H9 (cell line): ENCODE measurements around the gene TMCO4. TPM values are rescaled to one million over a fixed set of nuclear protein-coding genes. Genes with fewer than 3 reads are reported as not detected.

ENCODE experiments used
- DNase-seq: peaks from one replicate; pipeline ENCODE4 v3.0.0-alpha.2; 2017
- H2AFZ ChIP-seq: one replicate; pipeline ENCODE4 v1.6.1; 2013; ENCODE audit warnings: mild to moderate bottlenecking, low read length, control low read depth, moderate library complexity
- H2AK5ac ChIP-seq: 2 replicates; pipeline ENCODE4 v1.6.1; 2013; ENCODE audit warnings: low read length, control low read depth, mixed read lengths; ENCODE audit not compliant: insufficient read length
- H2BK120ac ChIP-seq: one replicate; pipeline ENCODE4 v1.6.1; 2013; ENCODE audit warnings: low read depth, mild to moderate bottlenecking, low read length, control low read depth, inconsistent platforms; ENCODE audit not compliant: poor library complexity, severe bottlenecking
- H2BK12ac ChIP-seq: 2 replicates; pipeline ENCODE4 v1.6.1; 2013; ENCODE audit warnings: low read length, control low read depth, mixed read lengths, low read depth; ENCODE audit not compliant: insufficient read length
- H2BK15ac ChIP-seq: 2 replicates; pipeline ENCODE4 v1.6.1; 2013; ENCODE audit warnings: low read depth, low read length, control low read depth
- H2BK20ac ChIP-seq: one replicate; pipeline ENCODE4 v1.6.1; 2013; ENCODE audit warnings: low read depth, mild to moderate bottlenecking, low read length, control low read depth, inconsistent platforms; ENCODE audit not compliant: poor library complexity, severe bottlenecking
- H2BK5ac ChIP-seq: 2 replicates; pipeline ENCODE4 v1.6.1; 2013; ENCODE audit warnings: low read length, control low read depth, mixed read lengths; ENCODE audit not compliant: insufficient read length
- H3K14ac ChIP-seq: 2 replicates; pipeline ENCODE4 v1.6.1; 2013; ENCODE audit warnings: low read length, control low read depth; ENCODE audit not compliant: insufficient read depth
- H3K18ac ChIP-seq: 2 replicates; pipeline ENCODE4 v1.6.1; 2013; ENCODE audit warnings: low read depth, mild to moderate bottlenecking, mixed read lengths, low read length, control low read depth; ENCODE audit not compliant: insufficient read length
- H3K23ac ChIP-seq: 2 replicates; pipeline ENCODE4 v1.6.1; 2013; ENCODE audit warnings: low read length, control low read depth, mixed read lengths, low read depth; ENCODE audit not compliant: insufficient read length
- H3K23me2 ChIP-seq: 2 replicates; pipeline ENCODE4 v1.6.1; 2013; ENCODE audit warnings: low read depth, mild to moderate bottlenecking, mixed read lengths, low read length, control low read depth; ENCODE audit not compliant: insufficient read length, poor library complexity, severe bottlenecking
- H3K27ac ChIP-seq: 2 replicates; pipeline ENCODE4 v1.5.1; 2013; ENCODE audit warnings: low read length, control low read depth, mixed read lengths, low read depth; ENCODE audit not compliant: insufficient read length
- H3K27me3 ChIP-seq: 2 replicates; pipeline ENCODE4 v1.6.1; 2013; ENCODE audit warnings: low read length, control low read depth, inconsistent platforms; ENCODE audit not compliant: insufficient read depth
- H3K4ac ChIP-seq: 2 replicates; pipeline ENCODE4 v1.6.1; 2013; ENCODE audit warnings: low read depth, mild to moderate bottlenecking, control low read depth, inconsistent platforms, low read length, moderate library complexity
- H3K4me1 ChIP-seq: 2 replicates; pipeline ENCODE4 v1.6.1; 2013; ENCODE audit warnings: low read length, control low read depth, inconsistent platforms; ENCODE audit not compliant: insufficient read depth
- H3K4me2 ChIP-seq: 2 replicates; pipeline ENCODE4 v1.6.1; 2013; ENCODE audit warnings: low read length, control low read depth, mixed read lengths; ENCODE audit not compliant: insufficient read length, insufficient read depth
- H3K56ac ChIP-seq: 2 replicates; pipeline ENCODE4 v1.6.1; 2013; ENCODE audit warnings: low read depth, mild to moderate bottlenecking, mixed read lengths, low read length, control low read depth; ENCODE audit not compliant: insufficient read length
- H3K79me1 ChIP-seq: 2 replicates; pipeline ENCODE4 v1.6.1; 2013; ENCODE audit warnings: low read depth, mild to moderate bottlenecking, moderate library complexity, low read length, control low read depth, inconsistent platforms; ENCODE audit not compliant: insufficient read depth, poor library complexity, severe bottlenecking
- H3K79me2 ChIP-seq: 2 replicates; pipeline ENCODE4 v1.6.1; 2013; ENCODE audit warnings: low read length, control low read depth, inconsistent platforms; ENCODE audit not compliant: insufficient read depth
- H3K9ac ChIP-seq: 2 replicates; pipeline ENCODE4 v1.6.1; 2013; ENCODE audit warnings: low read length, control low read depth, mixed read lengths; ENCODE audit not compliant: insufficient read length; ENCODE audit errors: extremely low read depth
- H3K9me3 ChIP-seq: one replicate; pipeline ENCODE4 v1.6.1; 2013; ENCODE audit warnings: low read depth, low read length, inconsistent platforms; ENCODE audit not compliant: control insufficient read depth
- H3T11ph ChIP-seq: one replicate; pipeline ENCODE4 v1.6.1; 2013; ENCODE audit warnings: mild to moderate bottlenecking, low read length, control low read depth, inconsistent platforms
- H4K20me1 ChIP-seq: one replicate; pipeline ENCODE4 v1.6.1; 2013; ENCODE audit not compliant: control insufficient read depth, insufficient read length, insufficient read depth
- H4K5ac ChIP-seq: 2 replicates; pipeline ENCODE4 v1.6.1; 2013; ENCODE audit warnings: low read depth, mild to moderate bottlenecking, mixed read lengths, low read length, control low read depth; ENCODE audit not compliant: insufficient read length
- H4K8ac ChIP-seq: replicated peaks from 2 replicates; pipeline ENCODE4 v1.6.1; 2013; ENCODE audit warnings: low read length, control low read depth, mixed read lengths, low read depth; ENCODE audit not compliant: insufficient read length
- H4K91ac ChIP-seq: 2 replicates; pipeline ENCODE4 v1.6.1; 2013; ENCODE audit warnings: low read depth, mild to moderate bottlenecking, moderate library complexity, mixed read lengths, low read length, control low read depth; ENCODE audit not compliant: insufficient read length
- H3K27ac Mint-ChIP-seq, 3 experiments: 2 replicates in 2 of 3; 3 replicates in 1 of 3; pipeline ENCODE4 v1.8.0; 2020 to 2021; ENCODE audit warnings: mixed read lengths in 3 of 3, mild to moderate bottlenecking in 1 of 3, moderate library complexity in 1 of 3
- H3K27me3 Mint-ChIP-seq: 2 replicates; pipeline ENCODE4 v1.8.0; 2021; ENCODE audit warnings: low read depth, mild to moderate bottlenecking, moderate library complexity, mixed read lengths
- H3K36me3 Mint-ChIP-seq, 3 experiments: 2 replicates in 2 of 3; 3 replicates in 1 of 3; pipeline ENCODE4 v1.8.0; 2020 to 2021; ENCODE audit warnings: low read depth in 3 of 3, mixed read lengths in 3 of 3; ENCODE audit not compliant: insufficient read depth in 1 of 3
- H3K4me1 Mint-ChIP-seq, 2 experiments: 2 replicates each; pipeline ENCODE4 v1.8.0; 2020; ENCODE audit warnings: mixed read lengths in 2 of 2
- H3K4me3 Mint-ChIP-seq, 2 experiments: 2 replicates in 1 of 2; 3 replicates in 1 of 2; pipeline ENCODE4 v1.8.0; 2020 to 2021; ENCODE audit warnings: mild to moderate bottlenecking in 2 of 2, mixed read lengths in 2 of 2, moderate library complexity in 1 of 2
- H3K9me3 Mint-ChIP-seq, 2 experiments: 2 replicates in 1 of 2; 3 replicates in 1 of 2; pipeline ENCODE4 v1.8.0; 2020; ENCODE audit warnings: mild to moderate bottlenecking in 2 of 2, mixed read lengths in 2 of 2, moderate library complexity in 1 of 2
- WGBS: extraction: QIAGEN DNeasy Blood & Tissue Kit; methylation state at CpG from one replicate; pipeline ENCODE4 v1.1.7; 2013; ENCODE audit warnings: missing lambda C conversion rate, low lambda C conversion rate, mixed read lengths; ENCODE audit not compliant: insufficient read length; ENCODE audit errors: extremely low coverage; 5-methylcytosine and 5-hydroxymethylcytosine counted together
- total RNA-seq: library from RNA; stranded (reverse); gene quantifications from 2 replicates; pipeline ENCODE4 v1.2.1, GENCODE V29; 2021
- TF ChIP-seq, protein P1 (sequence below): fragments of 200-600 bp; sonication (generic); conservative IDR thresholded peaks from 3 replicates; pipeline ENCODE4 v1.8.0; 2021; ENCODE audit warnings: antibody characterized with exemption, mild to moderate bottlenecking

Gene TMCO4
- total RNA-seq, 1 experiment from 2014 or later, result 4.0 TPM

GRCh38 chr1:19643602-19644394 is 155.9 kb downstream of the TMCO4 start, which contains the start of gene NBL1:
TSS of gene NBL1 (plus strand) at chr1:19644311. CDS start at chr1:19655031, 10,720 bp downstream.
- Histone ChIP-seq H2BK120ac (no peak within 1 kb of the TSS), H2AFZ (no peak within 1 kb of the TSS), H3K23me2 (peaks cover 19% of the 10 kb centered on the region), H3T11ph (no peak within 1 kb of the TSS), H2AK5ac (no peak within 1 kb of the TSS), H3K27me3 (peaks cover 17% of the 10 kb centered on the region; the same call in 1 of the 2 replicates), H4K5ac (no peak within 1 kb of the TSS), H2BK12ac (no peak within 1 kb of the TSS), H2BK5ac (no peak within 1 kb of the TSS), H3K4me2 (peak within 1 kb of the TSS; percentile 58), H3K23ac (no peak within 1 kb of the TSS), H2BK15ac (no peak within 1 kb of the TSS), H4K91ac (no peak within 1 kb of the TSS), H3K56ac (no peak within 1 kb of the TSS), H4K20me1 (no peaks in the 10 kb centered on the region), H3K9me3 (no peaks in the 10 kb centered on the region), H4K8ac (no peak within 1 kb of the TSS), H3K18ac (no peak within 1 kb of the TSS), H3K9ac (peak within 1 kb of the TSS; percentile 44), H3K79me2 (no peaks in the 10 kb centered on the region), H3K79me1 (no peaks in the 10 kb centered on the region), H3K27ac (no peak within 1 kb of the TSS), H3K4ac (no peak within 1 kb of the TSS), H2BK20ac (no peak within 1 kb of the TSS), H3K4me1 (no peaks in the 10 kb centered on the region; the same call in 1 of the 2 replicates), H3K14ac (peak within 1 kb of the TSS; percentile 58; the same call in 1 of the 2 replicates)
- TF ChIP-seq, protein P1, sequence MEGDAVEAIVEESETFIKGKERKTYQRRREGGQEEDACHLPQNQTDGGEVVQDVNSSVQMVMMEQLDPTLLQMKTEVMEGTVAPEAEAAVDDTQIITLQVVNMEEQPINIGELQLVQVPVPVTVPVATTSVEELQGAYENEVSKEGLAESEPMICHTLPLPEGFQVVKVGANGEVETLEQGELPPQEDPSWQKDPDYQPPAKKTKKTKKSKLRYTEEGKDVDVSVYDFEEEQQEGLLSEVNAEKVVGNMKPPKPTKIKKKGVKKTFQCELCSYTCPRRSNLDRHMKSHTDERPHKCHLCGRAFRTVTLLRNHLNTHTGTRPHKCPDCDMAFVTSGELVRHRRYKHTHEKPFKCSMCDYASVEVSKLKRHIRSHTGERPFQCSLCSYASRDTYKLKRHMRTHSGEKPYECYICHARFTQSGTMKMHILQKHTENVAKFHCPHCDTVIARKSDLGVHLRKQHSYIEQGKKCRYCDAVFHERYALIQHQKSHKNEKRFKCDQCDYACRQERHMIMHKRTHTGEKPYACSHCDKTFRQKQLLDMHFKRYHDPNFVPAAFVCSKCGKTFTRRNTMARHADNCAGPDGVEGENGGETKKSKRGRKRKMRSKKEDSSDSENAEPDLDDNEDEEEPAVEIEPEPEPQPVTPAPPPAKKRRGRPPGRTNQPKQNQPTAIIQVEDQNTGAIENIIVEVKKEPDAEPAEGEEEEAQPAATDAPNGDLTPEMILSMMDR, result no peak
- DNase-seq, result no peak
- no peaks in the 10 kb centered on the region; a peak in 2 of 7 replicates for H3K36me3 Mint-ChIP-seq
- peak within 1 kb of the TSS; percentile 82 to 97 for H3K4me3 Mint-ChIP-seq
- peak within 1 kb of the TSS in 1 of 3 experiments; percentile 70; a peak in 1 of 7 replicates for H3K27ac Mint-ChIP-seq
- peaks cover 60% of the 10 kb centered on the region for H3K27me3 Mint-ChIP-seq
- H3K9me3 Mint-ChIP-seq, result peaks cover 0 to 3% of the 10 kb centered on the region in 2 experiments; a peak in 1 of 5 replicates
- H3K4me1 Mint-ChIP-seq, result peaks cover 19 to 32% of the 10 kb centered on the region in 2 experiments
- no CpG with 5 or more reads among the region's 90 CpGs for WGBS
